Choroid plexus epithelial cell (primary cell): ENCODE results near the gene CD300LG.
"Not testable (repeated sequence)": the region's sequence is repeated elsewhere in the genome, so short reads cannot be mapped to it uniquely, and the experiment has no call there.

ENCODE experiments used
- DNase-seq: peaks from one replicate; pipeline ENCODE4 v3.0.0-alpha.2; 2010; ENCODE audit warnings: low read depth
- H3K4me3 ChIP-seq: 2 replicates; pipeline ENCODE4 v1.5.1; 2011; ENCODE audit warnings: low read depth, mild to moderate bottlenecking, control low read depth, low read length, moderate library complexity
- CTCF ChIP-seq: conservative IDR thresholded peaks from 2 replicates; pipeline ENCODE4 v1.5.1; 2011; ENCODE audit warnings: low read depth, mild to moderate bottlenecking, control low read depth, inconsistent platforms, low read length, moderate library complexity

The CD300LG gene

DNA sequence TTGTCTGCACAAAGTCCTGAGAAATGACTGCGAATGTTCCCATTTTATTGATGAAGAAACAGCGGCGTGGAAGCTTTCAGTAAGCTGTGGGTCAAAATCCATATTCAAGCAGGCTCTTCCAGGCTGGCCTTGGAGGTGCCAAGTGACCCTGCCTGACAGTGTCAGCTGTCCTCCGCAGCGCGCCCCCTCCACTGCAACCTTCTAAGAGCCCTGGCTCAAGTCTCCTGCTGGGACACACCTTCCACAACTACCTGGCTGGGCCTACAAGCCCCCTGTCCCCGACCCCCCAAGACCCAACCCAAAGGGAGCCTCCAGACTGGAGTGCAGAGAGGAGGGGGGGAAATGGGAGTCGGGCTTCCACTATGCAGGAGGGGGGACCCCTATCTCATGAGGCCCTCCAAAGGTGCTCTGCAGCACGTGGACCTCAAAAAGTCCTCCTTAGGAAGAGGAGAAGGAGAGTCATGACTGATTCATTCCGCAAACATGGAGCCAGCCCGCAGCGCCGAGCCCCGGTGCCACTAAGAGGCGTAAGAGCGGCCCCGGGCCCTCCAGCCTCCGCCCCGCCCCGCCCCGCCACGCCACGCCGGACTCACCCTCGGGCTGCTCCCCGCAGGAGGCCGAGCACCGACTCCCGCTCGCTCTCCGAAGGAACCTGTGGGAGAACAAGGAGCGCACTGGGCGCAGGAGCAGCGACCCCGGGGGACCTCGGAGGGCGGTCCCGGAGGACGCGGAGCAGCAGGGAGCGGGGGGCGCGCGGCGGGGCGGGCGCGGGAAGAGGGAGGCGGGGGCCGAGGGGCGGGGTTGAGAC is 14.6 kb upstream of the CD300LG start:
- DNase-seq = peak; percentile 55
- TF ChIP-seq CTCF = no peak
- peak overlapping the region; percentile 69 for H3K4me3 ChIP-seq

DNA sequence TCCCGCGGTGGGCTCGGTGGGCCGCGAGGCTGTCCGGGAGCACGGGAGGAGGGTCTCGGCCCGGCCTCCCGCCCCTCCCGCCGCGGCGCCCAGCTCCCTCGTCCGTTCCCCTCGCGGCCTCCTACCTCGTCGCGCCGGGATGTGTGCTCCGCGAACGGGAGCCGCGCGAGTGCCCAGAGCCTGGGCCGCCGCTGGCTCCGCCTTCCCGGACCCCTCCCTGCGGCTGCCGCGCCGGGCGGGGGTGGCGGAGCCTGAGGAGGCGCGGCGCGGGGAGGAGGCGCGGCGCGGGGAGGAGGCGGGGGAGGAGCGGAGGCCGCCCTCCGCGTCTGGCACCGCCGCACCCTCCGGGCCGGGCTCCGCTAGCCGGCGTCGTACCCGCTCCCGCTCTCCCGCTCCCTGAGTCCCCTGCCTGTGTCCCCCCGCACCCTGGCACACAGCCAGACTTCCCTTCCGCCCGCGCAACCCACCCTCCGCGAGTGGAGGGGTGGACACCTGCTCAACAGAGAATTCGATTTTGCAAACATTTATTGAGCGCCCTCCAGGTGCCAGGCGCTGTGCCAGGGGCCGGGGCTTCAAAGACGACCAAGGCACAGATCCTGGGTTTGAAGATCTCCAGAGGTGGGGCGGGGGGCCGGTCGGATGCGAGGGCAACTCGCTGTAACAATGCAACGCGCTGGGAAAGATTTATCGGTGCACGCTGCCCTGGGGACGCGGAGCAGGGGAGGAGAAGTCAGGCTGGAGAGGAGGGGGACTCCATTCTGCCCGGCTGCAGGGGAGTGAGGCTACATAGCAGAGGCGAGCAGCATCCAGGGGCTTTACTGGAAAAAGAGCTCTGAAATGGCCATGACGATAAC is 13.8 kb upstream of the CD300LG start, which contains the start of gene MPP3:
MPP3 (minus strand) TSS at position 171 of the 854 bp plus-strand sequence. CDS start 1,240 bp downstream, outside the sequence.
- no peak for TF ChIP-seq CTCF
- peak; percentile 65 for DNase-seq
- H3K4me3 ChIP-seq = peak within 1 kb of the TSS; percentile 69

- H3K4me3 ChIP-seq = no peak overlapping the region
- no peak for TF ChIP-seq CTCF
- DNase-seq = peak; percentile 68
Measured at GRCh38 chr17:43834106-43834505, 12.9 kb upstream of the CD300LG start.

- DNase-seq = no peak
- no peak for TF ChIP-seq CTCF
- H3K4me3 ChIP-seq = no peak overlapping the region
Measured at GRCh38 chr17:43839670-43840108, 7.3 kb upstream of the CD300LG start.

DNA sequence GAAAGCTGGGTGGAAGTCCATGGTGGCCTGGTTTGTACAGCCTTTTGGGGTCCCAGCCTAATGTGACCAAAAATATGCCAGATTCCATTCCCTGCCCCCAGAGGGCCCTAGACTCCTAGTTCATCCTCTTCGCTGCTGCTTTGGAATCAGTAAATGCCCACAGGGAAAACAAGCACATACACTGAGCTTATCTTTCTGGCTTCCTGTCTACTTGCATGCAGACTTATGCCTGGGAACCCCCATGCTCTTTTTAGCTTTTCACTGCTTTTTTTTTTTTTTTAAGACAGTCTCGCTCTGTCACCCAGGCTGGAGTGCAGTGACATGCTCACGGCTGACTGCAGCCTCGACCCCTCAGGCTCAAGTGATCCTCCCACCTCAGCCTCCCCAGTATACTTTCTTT is 6.2 kb upstream of the CD300LG start:
- H3K4me3 ChIP-seq = no peak overlapping the region
- TF ChIP-seq CTCF = peak; percentile 50
- DNase-seq = peak; percentile 47

- no peak for TF ChIP-seq CTCF
- DNase-seq = no peak
- H3K4me3 ChIP-seq = no peak overlapping the region
Measured at GRCh38 chr17:43841282-43841681, 5.7 kb upstream of the CD300LG start.

DNA sequence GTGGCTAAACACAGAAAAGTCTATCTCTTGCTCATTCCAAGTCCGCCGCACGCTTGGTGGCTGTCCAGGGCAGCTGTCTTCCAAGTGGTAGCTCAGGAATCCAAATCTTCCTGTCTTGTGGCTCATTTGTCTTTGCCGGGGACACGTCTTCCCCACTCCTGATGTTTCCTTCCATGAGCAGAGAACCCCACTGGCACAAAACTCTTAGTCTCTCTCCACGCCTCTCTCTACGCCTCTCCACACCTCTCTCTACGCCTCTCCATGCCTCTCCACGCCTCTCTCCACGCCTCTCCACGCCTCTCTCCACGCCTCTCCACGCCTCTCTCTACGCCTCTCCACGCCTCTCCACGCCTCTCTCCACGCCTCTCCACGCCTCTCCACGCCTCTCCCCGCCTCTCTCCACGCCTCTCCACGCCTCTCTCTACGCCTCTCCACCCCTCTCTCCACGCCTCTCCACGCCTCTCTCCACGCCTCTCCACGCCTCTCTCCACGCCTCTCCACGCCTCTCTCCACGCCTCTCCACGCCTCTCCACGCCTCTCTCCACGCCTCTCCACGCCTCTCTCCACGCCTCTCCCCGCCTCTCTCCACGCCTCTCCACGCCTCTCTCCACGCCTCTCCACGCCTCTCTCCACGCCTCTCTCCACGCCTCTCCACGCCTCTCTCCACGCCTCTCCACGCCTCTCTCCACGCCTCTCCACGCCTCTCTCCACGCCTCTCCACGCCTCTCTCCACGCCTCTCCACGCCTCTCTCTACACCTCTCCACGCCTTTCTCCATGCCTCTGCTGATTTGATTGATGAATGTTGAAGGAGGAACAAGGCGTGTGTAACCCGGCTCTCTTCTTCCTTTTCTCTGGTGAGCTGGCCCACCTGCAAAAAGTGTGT is 4.6 kb upstream of the CD300LG start:
- not testable (repeated sequence) for DNase-seq, H3K4me3 ChIP-seq
